Activated T-cell treated with anti-CD3 and anti-CD28 coated beads for 24 hours (primary cell): Measurements from ENCODE around the gene LIFR.
A peak's percentile ranks its signal among the peaks of the same experiment; 100 is the strongest.
"Not testable (repeated sequence)": the region's sequence is repeated elsewhere in the genome, so short reads cannot be mapped to it uniquely, and the experiment has no call there.

Experiments
- DNase-seq: peaks from one replicate; pipeline ENCODE4 v3.0.0-alpha.2; 2020; ENCODE audit warnings: low read depth

The LIFR gene, protein sequence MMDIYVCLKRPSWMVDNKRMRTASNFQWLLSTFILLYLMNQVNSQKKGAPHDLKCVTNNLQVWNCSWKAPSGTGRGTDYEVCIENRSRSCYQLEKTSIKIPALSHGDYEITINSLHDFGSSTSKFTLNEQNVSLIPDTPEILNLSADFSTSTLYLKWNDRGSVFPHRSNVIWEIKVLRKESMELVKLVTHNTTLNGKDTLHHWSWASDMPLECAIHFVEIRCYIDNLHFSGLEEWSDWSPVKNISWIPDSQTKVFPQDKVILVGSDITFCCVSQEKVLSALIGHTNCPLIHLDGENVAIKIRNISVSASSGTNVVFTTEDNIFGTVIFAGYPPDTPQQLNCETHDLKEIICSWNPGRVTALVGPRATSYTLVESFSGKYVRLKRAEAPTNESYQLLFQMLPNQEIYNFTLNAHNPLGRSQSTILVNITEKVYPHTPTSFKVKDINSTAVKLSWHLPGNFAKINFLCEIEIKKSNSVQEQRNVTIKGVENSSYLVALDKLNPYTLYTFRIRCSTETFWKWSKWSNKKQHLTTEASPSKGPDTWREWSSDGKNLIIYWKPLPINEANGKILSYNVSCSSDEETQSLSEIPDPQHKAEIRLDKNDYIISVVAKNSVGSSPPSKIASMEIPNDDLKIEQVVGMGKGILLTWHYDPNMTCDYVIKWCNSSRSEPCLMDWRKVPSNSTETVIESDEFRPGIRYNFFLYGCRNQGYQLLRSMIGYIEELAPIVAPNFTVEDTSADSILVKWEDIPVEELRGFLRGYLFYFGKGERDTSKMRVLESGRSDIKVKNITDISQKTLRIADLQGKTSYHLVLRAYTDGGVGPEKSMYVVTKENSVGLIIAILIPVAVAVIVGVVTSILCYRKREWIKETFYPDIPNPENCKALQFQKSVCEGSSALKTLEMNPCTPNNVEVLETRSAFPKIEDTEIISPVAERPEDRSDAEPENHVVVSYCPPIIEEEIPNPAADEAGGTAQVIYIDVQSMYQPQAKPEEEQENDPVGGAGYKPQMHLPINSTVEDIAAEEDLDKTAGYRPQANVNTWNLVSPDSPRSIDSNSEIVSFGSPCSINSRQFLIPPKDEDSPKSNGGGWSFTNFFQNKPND

DNA sequence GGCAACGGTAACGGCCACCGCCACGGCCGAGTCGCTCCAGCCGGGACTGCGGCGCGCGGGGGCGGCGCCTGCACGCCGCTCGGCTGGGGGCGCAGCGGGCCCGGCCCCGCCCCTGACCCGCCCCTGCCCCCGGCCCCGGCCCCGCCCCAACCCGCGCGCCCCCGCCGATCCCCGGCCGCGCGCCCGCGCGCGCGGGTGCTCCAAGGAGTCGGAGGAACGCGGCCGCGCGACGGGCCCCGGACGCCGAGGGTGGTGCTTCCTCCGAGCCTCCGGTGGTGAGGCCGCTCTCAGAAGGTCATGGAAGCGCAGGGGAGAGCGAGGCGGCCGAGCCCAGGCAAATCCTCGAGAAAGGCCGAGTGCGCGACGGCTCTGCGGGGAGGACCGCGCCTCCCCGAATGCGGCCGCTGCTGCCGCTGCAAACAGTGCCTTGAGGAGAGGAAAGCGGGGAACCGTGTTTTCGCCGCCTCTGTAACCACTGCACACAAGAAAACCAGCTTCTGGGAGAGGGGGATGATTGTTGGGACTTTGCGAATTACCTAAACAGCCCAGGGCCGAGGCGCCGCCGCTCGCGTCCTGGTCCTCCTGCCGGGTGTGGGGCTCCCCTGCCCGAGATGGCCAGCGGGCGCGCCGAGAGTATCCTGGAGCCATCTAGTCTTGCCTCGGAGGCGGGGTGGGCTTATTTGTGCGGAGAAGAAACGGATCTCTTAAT is at the start of gene LIFR:
LIFR (minus strand) TSS at position 48 of the 709 bp plus-strand sequence. CDS start 25,999 bp downstream, outside the sequence.
- peak; percentile 12 for DNase-seq

DNA sequence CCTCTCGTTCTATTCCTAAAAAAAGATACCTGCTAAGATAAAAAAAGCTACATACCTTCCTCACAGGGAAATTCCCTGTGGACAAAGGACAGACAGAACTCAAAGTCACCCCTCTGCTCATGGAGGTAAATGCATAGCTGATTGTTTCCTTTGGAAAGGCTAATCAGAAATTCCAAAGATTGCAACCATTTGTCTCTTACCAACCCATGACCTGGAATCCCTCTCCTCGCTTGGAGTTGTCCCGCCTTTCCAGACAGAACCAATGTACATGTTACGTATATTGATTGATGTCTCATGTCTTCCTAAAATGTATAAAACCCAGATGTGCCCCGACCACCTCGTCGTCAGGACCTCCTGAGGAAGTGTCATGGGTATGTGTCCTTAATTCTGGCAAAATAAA is 49.2 kb upstream of the LIFR start:
- no peak for DNase-seq

DNA sequence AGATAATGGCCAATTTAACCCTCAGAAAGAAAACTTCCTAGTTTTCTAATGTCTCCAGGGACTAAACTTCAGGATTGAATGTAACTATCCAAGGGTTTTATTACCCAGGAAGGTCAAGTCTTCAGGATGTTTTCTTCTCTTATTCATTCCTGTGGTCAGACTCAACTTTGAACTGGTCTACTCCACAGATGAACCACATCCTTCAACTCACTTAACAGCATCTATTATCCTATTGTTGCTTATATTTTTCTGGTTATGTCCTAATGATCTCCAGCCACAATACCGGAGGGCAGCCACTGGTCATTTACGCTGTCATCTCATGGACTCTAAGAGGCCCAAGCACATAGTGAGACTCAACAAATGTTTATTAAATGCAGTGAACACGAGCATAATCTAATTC is 47.2 kb upstream of the LIFR start:
- no peak for DNase-seq

DNA sequence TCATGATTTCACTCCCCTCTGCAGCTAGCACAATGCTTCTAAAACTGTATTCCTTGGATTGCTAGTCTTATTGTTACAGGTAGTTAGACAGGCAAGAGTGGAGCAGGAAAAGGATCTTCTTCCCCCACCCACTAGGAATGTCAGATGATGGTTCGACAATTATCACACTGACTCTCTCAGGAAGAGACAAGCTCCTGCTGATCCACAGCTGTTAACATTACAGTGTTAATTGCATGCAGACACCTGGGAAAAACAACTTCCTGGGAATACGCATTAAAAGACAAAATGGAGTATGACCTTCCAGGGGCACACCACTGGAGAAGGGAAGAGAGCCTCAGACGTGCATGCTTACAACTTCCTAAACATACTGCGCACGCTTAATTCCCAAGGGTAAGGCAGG is 46.2 kb upstream of the LIFR start:
- no peak for DNase-seq

DNA sequence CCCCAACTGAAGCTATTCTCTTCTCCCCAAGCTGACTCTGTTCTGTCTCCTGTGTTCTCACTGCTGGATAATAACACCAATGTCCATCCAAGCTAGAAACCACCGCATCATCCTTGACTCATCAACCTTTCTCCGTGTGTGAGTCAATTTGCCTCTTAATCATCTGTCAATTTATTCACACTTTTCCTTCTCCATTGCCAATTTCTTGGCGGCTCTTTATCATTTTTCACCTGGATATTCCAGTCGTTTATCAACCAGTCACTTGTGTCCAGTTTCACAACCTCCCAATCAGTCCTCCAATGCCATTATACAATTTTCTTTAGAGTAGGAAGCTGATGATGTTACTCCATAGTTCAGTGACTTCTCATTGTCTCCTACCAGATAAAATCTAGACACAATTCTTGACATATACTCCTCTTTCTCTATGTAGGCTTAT is 45.4 kb upstream of the LIFR start:
- DNase-seq: no peak

DNA sequence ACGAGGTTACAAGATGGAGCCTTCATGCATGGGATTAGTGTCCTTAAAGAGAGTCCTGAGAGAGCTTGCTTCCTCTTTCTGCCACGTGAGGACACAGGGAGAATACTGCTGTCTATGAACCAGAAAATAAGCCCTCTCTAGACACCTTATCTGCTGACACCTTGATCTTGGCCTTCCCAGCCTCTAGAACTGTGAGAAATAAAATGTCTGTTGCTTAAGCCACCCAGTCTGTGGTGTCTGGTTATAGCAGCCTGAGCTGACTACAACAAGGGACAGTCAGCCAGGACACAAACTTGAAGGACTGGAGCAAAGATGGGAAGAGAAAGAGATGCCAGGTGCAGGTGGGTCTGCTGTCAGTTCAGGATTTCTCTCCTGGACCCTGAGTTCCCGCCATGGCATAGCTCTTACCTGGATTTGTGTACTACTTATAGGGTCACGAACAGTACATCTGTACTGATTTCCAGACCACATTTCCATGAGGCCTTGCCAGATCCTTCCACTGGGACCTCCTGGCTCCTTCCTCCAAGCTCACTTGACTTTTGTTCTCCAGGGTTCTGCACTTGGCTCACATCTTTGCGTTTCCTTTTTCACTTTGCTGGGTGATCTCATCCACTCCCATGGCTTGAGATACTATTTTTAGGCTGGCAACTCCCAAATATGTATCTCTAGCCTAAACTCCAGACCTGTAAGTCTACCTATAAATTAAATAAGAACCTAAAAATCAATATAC is 44.9 kb upstream of the LIFR start:
- DNase-seq: no peak

DNA sequence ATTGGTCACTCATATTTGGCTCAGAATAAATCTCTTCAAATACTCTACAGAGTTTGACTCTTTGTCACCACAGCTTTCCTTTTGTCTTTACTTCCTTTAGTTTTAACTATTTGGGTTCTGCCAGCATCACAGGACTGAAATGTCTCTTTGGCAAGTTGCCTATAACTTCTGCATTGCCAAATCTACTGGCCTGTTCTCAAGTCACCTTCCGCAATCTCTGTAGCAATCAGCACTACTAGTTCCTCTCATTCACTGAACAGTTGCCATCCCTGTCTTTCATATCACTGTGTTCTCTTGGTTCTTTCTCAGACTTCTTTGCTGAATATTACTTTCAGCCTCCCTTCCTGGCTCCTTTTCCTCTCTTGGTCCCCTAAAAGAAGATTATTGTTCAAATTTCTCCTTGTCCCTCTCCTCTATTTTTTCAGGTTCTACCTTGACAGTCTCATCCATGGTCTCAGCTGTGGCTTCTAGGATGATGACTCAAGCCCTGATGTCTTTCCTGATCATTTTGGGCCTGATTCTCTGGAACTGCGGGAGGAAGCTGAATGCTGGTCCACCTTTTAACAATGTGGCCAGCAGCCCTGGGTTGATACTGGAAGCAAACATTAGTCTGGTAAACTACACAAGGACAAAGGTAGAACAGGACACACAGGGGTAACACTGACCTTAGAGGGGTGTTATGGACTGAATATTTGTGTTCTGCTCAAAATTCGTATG is 44.0 kb upstream of the LIFR start:
- no peak for DNase-seq

DNA sequence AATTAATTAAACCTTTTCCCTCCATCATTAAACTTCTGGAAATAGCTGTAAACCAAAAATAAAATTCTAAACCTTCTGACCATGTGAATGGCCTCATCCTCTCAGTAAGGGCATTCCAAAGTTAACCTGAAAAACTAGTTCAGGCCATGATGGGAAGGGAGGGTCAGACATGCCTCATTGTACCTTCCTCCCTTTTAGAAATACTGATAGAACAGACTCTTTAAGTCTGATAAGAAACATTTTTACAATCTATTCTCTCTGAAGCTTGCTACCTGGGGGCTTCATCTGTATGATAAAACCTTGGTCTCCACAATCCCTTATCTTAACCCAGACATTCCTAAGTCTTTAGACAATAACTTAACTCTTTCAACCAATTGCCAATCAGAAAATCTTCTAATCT is 43.3 kb upstream of the LIFR start:
- DNase-seq: not testable (repeated sequence)

DNA sequence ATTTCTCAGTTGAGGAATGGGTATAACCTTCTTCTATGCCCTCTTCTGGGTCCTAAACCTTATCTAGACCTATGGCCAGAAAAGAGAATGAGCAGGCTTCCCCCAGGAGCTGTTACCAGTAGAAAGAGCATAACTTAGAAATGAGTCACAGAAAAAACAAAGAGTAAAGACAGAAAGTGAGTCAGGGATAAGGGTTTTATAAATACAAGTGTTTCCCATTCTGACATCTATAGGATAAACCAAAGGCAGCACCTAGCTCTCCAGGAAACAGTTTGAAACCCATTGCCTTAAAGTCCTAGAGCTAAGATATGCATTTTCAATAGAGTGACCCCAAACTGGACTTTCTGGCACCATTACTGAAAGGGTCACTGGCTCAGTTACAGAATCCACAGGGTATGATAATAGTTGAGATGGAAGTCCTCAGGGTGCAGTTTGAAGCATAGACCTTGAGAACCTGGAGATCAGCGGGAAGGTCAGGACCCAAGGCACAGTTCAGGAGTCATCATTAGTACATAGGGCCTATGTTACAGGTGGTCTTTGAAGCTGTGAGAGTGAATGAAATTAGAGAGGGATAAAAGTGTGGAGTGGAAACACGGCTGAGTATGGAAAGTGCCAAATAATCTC is 42.7 kb upstream of the LIFR start:
- no peak for DNase-seq

DNA sequence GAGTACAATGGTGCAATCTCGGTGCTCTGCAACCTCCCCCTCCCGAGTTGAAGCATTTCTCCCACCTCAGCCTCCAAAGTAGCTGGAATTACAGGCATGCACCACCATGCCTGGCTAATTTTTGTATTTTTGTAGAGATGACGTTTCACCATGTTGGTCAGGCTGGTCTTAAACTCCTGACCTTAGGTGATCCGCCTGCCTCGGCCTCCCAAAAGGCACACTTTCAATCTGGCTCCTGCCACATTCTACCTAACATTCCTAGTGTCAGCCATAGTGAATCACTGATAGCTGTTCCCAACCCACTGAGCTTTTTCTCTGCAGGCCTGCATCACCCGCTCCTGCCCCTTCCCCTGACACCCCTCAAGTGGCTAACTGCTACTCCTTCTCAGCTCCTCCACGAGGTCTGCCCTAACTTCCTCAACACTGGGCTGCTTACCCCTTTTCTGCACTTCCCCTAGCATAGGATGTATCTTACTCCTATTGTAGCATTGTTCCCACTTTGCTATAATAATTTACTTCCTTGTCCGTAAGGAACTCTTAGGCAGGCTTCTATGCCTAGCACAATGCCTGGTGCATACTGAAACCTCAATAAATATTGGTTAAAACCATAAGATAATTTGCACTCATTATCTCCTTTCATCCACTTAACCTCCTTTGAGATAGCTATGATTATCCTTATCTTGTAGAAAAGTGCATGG is 42.0 kb upstream of the LIFR start:
- DNase-seq: no peak

DNA sequence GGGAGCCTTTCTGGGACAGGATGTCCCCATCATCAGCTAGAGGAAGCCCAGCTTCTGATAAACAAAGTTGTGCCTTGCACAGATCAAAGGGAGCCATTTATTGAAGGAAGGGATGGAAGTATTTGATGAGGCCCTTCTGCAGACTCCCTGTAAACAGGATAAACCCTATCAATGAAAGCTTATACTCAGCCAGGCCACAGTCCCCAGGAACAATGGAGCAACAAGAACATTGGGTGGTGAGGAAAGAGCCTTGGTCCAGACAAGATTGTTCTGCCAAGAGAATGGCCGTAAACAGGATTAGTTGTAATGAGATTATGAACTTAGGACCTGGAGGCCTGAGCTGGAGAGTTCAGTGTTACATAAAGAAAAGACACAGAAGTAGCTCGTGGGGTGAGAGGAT is 40.5 kb upstream of the LIFR start:
- DNase-seq: no peak

DNA sequence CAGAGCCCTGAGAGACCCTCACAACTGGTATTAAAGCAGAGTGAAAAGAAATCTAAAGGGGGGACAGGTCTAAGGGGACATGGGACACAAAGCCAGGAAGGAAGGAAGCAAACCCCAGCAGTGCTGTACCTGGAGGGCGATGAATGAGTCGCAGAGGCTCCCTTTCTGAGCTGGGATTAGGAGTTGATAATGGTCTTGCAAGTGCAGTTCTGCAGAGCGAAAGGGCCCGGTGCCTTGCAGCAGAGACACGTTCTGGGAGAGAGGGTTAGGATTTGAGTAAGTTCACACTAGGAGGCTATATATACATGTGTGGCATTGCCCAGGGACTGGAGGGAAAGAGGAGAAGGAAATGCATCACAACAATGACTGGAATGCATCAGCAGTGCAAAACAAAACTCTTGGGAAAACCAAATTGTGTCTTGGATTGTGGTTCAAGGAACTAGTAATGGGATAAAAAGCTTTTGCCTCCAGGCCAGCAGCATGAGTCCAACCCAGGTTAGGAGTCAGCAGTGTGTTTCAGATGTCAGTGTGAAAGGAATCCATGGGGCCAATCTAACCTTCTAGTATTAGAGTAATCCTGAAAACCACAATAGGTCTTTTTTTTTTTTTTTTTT is 38.8 kb upstream of the LIFR start:
- no peak for DNase-seq

DNA sequence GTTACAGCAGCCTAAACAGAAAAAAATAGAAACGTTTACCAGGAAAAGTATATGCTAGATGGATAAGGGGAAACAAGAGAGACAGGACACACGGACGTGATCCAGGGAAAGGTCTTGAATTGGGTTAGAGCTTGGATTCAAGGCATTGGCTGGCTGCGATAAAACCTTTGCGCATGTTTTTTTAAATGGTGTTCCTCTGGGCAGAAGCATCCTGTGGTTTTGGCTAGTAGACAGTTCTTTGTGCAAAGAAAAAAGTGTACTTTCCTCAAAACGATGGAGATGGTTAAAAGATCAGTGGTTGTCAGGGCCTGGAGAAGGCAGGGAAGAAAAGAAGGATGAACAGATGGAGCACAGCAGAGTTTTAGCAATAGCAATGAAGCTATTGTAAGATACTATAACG is 37.5 kb upstream of the LIFR start:
- no peak for DNase-seq

DNA sequence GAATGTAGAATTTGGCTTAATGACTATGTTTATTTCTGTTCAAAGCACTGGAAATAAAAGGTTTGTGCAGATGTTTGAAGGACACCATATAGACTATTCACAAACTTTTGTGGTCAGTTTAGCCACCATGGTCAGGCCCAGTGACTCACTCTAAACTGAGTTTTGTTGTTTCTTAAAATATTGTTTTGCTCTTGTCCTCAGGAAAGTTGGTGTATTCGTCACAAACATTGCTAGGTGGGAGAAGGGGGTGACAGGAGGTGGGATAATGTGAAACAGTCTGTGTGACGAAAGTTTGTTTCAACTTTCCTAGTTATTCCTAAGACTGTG is 35.0 kb upstream of the LIFR start:
- no peak for DNase-seq

DNA sequence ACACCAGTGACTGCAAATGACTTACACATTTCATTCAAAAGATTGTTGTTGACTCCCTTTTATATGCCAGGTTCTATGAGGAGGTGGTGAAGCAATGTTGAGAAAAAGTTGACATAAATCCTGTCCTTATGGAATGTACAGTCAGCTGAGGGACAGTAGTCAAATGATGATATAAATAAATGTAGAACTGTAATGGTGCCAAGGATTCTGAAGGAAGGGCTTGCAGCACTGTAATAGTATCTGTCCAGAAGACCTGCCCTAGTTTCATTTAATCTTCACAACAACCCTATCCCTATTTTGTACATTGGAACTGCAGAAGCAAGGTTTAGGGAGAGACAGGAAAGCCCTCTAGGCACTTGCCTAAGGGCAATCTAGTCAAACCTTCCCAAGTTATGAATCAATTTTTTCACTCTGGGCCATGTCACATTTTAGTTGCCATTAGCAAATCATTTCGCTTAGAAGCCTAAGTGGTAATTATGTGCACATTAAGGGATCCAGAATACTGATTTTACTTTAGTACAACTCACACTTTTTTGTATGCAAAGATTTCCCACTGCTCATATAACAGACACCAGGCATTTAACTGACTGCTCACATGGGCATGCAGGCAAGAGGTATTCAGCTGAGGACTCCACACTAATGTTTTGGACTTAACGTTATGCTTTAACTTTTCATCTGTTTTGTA is 34.5 kb upstream of the LIFR start:
- no peak for DNase-seq

DNA sequence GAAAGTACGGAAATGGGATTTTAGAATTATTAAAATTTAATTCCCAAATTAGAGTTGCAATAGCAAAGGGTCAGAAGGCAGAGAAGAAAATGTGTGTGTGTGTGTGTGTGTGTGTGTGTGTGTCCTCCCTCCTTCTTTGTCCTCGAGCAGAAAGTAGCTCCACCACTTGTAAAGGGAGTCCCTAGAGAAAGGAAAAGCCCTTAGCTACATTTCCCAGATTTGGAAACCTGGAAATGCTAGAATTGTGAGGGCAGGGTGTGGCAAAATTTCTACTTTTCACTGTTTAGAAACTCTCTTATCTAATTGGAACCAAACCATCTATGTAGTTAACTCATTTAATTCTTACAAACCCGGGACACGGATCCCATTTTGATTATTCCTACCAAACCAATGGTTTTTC is 33.2 kb upstream of the LIFR start:
- no peak for DNase-seq

DNA sequence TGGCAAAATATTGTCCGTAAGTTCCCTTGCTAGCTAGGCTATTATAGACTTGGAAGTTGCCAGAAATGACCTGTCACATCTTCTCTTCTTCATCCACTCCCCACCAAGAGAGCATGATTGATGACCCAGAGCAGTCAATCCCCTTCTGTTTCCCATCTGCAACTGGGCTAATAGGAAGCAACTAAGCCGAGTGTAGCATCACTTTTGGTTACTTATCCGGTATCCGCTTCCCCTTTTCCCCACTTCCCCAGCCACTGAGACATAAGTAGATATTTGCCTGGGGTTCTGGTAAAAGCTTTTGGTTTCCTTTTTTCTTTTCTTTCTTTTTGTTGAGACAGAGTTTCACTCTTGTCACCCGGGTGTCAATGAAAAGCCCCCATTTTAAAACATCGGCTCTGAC is 29.4 kb upstream of the LIFR start:
- DNase-seq: no peak

DNA sequence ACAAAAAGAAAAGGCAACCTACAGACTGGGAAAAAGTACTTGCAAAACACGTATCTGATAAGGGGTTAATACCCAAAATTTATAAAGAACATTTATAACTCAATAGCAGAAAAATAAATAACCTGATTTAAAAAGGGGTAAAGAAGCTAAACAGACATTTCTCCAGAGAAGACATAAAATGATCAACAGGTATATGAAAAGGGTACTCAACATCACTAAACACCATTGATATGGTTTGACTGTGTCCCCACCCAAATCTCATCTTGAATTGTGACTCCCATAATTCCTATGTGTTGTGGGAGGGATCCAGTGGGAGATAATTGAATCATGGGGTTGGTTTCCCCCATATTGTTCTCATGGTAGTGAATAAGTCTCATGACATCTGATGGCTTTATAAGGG is 27.1 kb upstream of the LIFR start:
- DNase-seq: no peak

DNA sequence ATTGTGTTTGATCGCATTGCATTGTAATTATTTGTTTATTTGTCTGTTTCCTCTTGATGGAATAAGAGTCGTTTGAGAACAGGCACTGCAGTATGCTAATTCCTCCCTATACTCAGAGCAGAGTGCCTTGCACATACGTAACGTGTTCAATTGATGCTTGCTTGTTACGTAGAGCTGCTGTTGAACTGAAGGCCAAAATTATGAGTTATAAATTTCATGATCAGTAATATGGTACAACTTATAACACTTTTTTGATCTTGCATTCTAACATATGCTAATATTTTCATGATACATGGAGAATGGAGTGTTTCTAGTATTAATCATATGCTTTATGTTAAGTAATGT is 26.5 kb upstream of the LIFR start:
- DNase-seq: no peak
